Keratinocyte (primary cell): ENCODE measurements around the gene RGS10. TPM values are rescaled to one million over a fixed set of nuclear protein-coding genes. Genes with fewer than 3 reads are reported as not detected.

ENCODE experiments used
- DNase-seq: peaks from one replicate; pipeline ENCODE4 v3.0.0-alpha.2; 2011; ENCODE audit warnings: low read depth, missing footprints, low spot score
- FAIRE-seq: peaks from 2 replicates; lab custom pipeline; 2011; peaks lifted over from hg19 to GRCh38; lab: Jason Lieb, UNC
- H2AFZ ChIP-seq: 2 replicates; pipeline ENCODE4 v1.6.0; 2012; ENCODE audit warnings: low read length, control low read depth, inconsistent platforms; ENCODE audit not compliant: control insufficient read depth
- H3K27ac ChIP-seq: 2 replicates; pipeline ENCODE4 v1.5.1; 2011; ENCODE audit warnings: low read length; ENCODE audit not compliant: control insufficient read depth, insufficient read depth
- H3K27me3 ChIP-seq: 3 replicates; pipeline ENCODE4 v1.6.0; 2011; ENCODE audit warnings: low read length; ENCODE audit not compliant: control insufficient read depth, insufficient read depth; ENCODE audit errors: extremely low read depth
- H3K36me3 ChIP-seq, 2 experiments: 2 replicates in 1 of 2; 3 replicates in 1 of 2; pipeline ENCODE4 v1.5.1; 2011; ENCODE audit warnings: low read length in 2 of 2, mild to moderate bottlenecking in 1 of 2; ENCODE audit not compliant: control insufficient read depth in 2 of 2, insufficient read depth in 2 of 2; ENCODE audit errors: extremely low read depth in 1 of 2
- H3K4me1 ChIP-seq: 3 replicates; pipeline ENCODE4 v1.5.1; 2011; ENCODE audit warnings: low read length; ENCODE audit not compliant: control insufficient read depth, insufficient read depth; ENCODE audit errors: extremely low read depth
- H3K4me2 ChIP-seq: 3 replicates; pipeline ENCODE4 v1.6.0; 2011; ENCODE audit warnings: low read depth, low read length; ENCODE audit not compliant: control insufficient read depth, insufficient read depth; ENCODE audit errors: extremely low read depth
- H3K4me3 ChIP-seq, 3 experiments: fragments of 200-600 bp in 1 of 3; sonication (generic) in 1 of 3; 2 replicates in 2 of 3; 3 replicates in 1 of 3; pipeline ENCODE4 v1.5.1; 2011 to 2016; ENCODE audit warnings: low read length in 3 of 3, mild to moderate bottlenecking in 3 of 3, control low read depth in 2 of 3, inconsistent platforms in 1 of 3, low read depth in 1 of 3, mixed read lengths in 1 of 3, mixed run types in 1 of 3, moderate library complexity in 1 of 3; ENCODE audit not compliant: control insufficient read depth in 2 of 3, insufficient read depth in 2 of 3; ENCODE audit errors: extremely low read depth in 1 of 3
- H3K79me2 ChIP-seq: 2 replicates; pipeline ENCODE4 v1.6.0; 2012; ENCODE audit warnings: low read length; ENCODE audit not compliant: control insufficient read depth, insufficient read depth
- H3K9ac ChIP-seq: 3 replicates; pipeline ENCODE4 v1.6.0; 2011; ENCODE audit warnings: low read length; ENCODE audit not compliant: control insufficient read depth, insufficient read depth; ENCODE audit errors: extremely low read depth
- H3K9me1 ChIP-seq: 3 replicates; pipeline ENCODE4 v1.6.0; 2011; ENCODE audit warnings: low read length; ENCODE audit not compliant: control insufficient read depth, insufficient read depth; ENCODE audit errors: extremely low read depth
- H3K9me3 ChIP-seq: 2 replicates; pipeline ENCODE4 v1.5.1; 2012; ENCODE audit warnings: low read depth, low read length; ENCODE audit not compliant: control insufficient read depth
- H4K20me1 ChIP-seq: 3 replicates; pipeline ENCODE4 v1.6.0; 2011; ENCODE audit warnings: low read length; ENCODE audit not compliant: control insufficient read depth, insufficient read depth; ENCODE audit errors: extremely low read depth
- EZH2 ChIP-seq: IDR thresholded peaks from one replicate; pipeline ENCODE4 v1.6.1; 2012; ENCODE audit warnings: inconsistent platforms, mild to moderate bottlenecking, low read length, moderate library complexity
- dilution Hi-C: fragments of 300-500 bp; cut with MboI; formaldehyde crosslinking; loops from one replicate; pipeline ENCODE4 v1.7.0; 2020; ENCODE audit warnings: low sequenced_read_pairs; ENCODE audit not compliant: extremely low pct_ligation_motif_present
- polyA plus RNA-seq, 5 experiments: library from polyadenylated mRNA; depleted of rRNA in 3 of 5; stranded (reverse) in 3 of 5; stranded (forward) in 1 of 5; unstranded in 1 of 5; fragments of >200 nt; gene quantifications; 1 replicate in 1 of 5; 2 replicates in 3 of 5; 3 replicates in 1 of 5; pipeline versions ENCODE4 v1.2.1 to v1.2.3, GENCODE V29; 2011 to 2012; ENCODE audit warnings: missing spikeins in 2 of 5, low read depth in 1 of 5, low replicate concordance in 1 of 5
- TF ChIP-seq, protein P1 (sequence below), 3 experiments: IDR thresholded peaks in 1 of 3; conservative IDR thresholded peaks in 1 of 3; optimal IDR thresholded peaks in 1 of 3; 2 replicates in 2 of 3; 3 replicates in 1 of 3; pipeline versions ENCODE3 to v1.5.1; 2011; ENCODE audit warnings: low read length in 3 of 3, mild to moderate bottlenecking in 3 of 3, moderate library complexity in 2 of 3, control low read depth in 1 of 3, inconsistent platforms in 1 of 3; ENCODE audit not compliant: insufficient read depth in 2 of 3; ENCODE audit errors: extremely low read depth in 1 of 3

The RGS10 gene
- polyA plus RNA-seq, 1 donor (not counting 4 experiments of a cell fraction or from before 2014, with no cell fraction given): 87.8 TPM

DNA sequence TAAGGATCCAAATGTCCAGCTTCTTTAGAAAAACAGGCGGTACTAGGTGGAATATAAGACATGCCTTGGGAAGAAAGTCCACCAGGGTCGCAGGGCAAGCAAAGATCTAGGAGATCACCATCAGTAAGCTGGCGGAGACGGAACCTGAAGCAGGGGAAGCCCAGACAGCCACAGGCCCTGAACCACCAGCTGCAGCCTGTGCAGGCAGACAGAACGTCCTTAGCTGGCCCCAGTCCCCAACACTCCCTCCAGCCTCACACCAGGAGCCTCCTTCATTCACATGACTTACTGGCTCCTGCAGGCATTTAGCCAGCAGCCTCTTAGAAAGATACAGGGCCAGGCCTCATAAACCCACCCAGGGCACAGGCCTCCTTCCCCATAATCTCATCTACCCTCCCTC is 17.4 kb downstream of the RGS10 start:
- H3K9me1 ChIP-seq: peaks cover 5% of the 10 kb centered on the region
- no peak overlapping the region for H3K27ac ChIP-seq
- dilution Hi-C loops: no loop called here

DNA sequence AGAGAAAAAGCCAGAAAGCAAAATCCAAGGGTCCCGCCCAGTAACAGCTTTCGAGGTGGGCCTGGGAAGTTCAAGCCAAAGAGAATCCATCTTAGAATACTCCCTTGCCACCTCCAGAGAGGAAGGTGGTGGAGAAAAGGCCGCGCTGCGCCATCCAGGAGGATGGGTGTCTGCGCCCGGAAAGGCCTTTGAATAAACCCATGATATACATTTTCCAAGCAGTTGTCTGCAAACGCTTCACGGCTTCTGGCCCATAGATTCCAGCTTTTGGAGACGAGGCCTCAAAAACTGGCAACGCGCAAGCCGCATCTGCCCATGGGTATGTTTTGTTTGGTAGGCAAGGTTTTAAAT is 17.8 kb downstream of the RGS10 start:
- H3K36me3 ChIP-seq: peaks cover 1 to 18% of the 10 kb centered on the region in 2 experiments
- no peak overlapping the region for H3K4me3 ChIP-seq
- H3K27me3 ChIP-seq: no peaks in the 10 kb centered on the region
- H3K79me2 ChIP-seq: peaks cover 18% of the 10 kb centered on the region
- TF ChIP-seq, protein P1, sequence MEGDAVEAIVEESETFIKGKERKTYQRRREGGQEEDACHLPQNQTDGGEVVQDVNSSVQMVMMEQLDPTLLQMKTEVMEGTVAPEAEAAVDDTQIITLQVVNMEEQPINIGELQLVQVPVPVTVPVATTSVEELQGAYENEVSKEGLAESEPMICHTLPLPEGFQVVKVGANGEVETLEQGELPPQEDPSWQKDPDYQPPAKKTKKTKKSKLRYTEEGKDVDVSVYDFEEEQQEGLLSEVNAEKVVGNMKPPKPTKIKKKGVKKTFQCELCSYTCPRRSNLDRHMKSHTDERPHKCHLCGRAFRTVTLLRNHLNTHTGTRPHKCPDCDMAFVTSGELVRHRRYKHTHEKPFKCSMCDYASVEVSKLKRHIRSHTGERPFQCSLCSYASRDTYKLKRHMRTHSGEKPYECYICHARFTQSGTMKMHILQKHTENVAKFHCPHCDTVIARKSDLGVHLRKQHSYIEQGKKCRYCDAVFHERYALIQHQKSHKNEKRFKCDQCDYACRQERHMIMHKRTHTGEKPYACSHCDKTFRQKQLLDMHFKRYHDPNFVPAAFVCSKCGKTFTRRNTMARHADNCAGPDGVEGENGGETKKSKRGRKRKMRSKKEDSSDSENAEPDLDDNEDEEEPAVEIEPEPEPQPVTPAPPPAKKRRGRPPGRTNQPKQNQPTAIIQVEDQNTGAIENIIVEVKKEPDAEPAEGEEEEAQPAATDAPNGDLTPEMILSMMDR (optimal IDR thresholded peaks at IDR 0.05 in 1 of 3, IDR thresholded peaks at IDR 0.05 in 1 of 3, conservative IDR thresholded peaks at IDR 0.05 in 1 of 3; ENCODE audit: extremely low read depth in 1 of 3, insufficient read depth in 2 of 3, low read length in 3 of 3): no peak
- TF ChIP-seq EZH2: no peak
- no peak overlapping the region for H3K9ac ChIP-seq
- dilution Hi-C loops: no loop called here
- no peak overlapping the region for H2AFZ ChIP-seq
- no peak overlapping the region for H3K4me2 ChIP-seq
- FAIRE-seq (no peak), DNase-seq (no peak)
- H3K9me1 ChIP-seq: peaks cover 5% of the 10 kb centered on the region
- peaks cover 3% of the 10 kb centered on the region for H4K20me1 ChIP-seq
- H3K27ac ChIP-seq: no peak overlapping the region
- H3K4me1 ChIP-seq: peaks cover 26% of the 10 kb centered on the region
- H3K9me3 ChIP-seq: no peaks in the 10 kb centered on the region

More for the DNA sequence above, 17.4 kb downstream of the RGS10 start:
- Histone ChIP-seq H3K9ac (no peak overlapping the region), H3K9me3 (no peaks in the 10 kb centered on the region), H2AFZ (no peak overlapping the region), H4K20me1 (peaks cover 3% of the 10 kb centered on the region), H3K4me2 (no peak overlapping the region), H3K36me3 (peaks cover under 1 to 14% of the 10 kb centered on the region in 2 experiments), H3K79me2 (peaks cover 20% of the 10 kb centered on the region), H3K4me3 (no peak overlapping the region), H3K27me3 (no peaks in the 10 kb centered on the region), H3K4me1 (peaks cover 26% of the 10 kb centered on the region)
- no peak for DNase-seq
- no peak for FAIRE-seq
- TF ChIP-seq, protein P1 (optimal IDR thresholded peaks at IDR 0.05 in 1 of 3, IDR thresholded peaks at IDR 0.05 in 1 of 3, conservative IDR thresholded peaks at IDR 0.05 in 1 of 3; ENCODE audit: extremely low read depth in 1 of 3, insufficient read depth in 2 of 3, low read length in 3 of 3): no peak
- no peak for TF ChIP-seq EZH2
